MM.1S (cell line): Measurements from ENCODE around the gene FAM174C.

Source experiments
- DNase-seq: peaks from one replicate; pipeline ENCODE4 v3.0.0-alpha.2; 2015
- H2AFZ ChIP-seq: fragments of 300-600 bp; sonication (generic); 2 replicates; pipeline ENCODE4 v1.6.0; 2016; ENCODE audit warnings: antibody characterized with exemption, low read length
- H3F3A ChIP-seq: fragments of 300-600 bp; sonication (generic); 2 replicates; pipeline ENCODE4 v1.6.1; 2016; ENCODE audit warnings: mild to moderate bottlenecking, antibody characterized with exemption, low read length, moderate library complexity, mixed read lengths; ENCODE audit not compliant: insufficient read depth
- H3K27ac ChIP-seq: fragments of 300-600 bp; sonication (generic); 2 replicates; pipeline ENCODE4 v1.5.1; 2016; ENCODE audit warnings: mild to moderate bottlenecking, low read length
- H3K27me3 ChIP-seq: fragments of 300-600 bp; sonication (generic); replicated peaks from 2 replicates; pipeline ENCODE4 v1.6.0; 2016; ENCODE audit warnings: low read length; ENCODE audit not compliant: insufficient read depth
- H3K36me3 ChIP-seq: fragments of 300-600 bp; sonication (generic); replicated peaks from 2 replicates; pipeline ENCODE4 v1.6.1; 2016; ENCODE audit warnings: mild to moderate bottlenecking, low read length, mixed read lengths; ENCODE audit not compliant: insufficient read depth
- H3K4me1 ChIP-seq: fragments of 300-600 bp; sonication (generic); 2 replicates; pipeline ENCODE4 v1.6.1; 2016; ENCODE audit warnings: low read length, mixed read lengths
- H3K4me2 ChIP-seq: fragments of 300-600 bp; sonication (generic); 2 replicates; pipeline ENCODE4 v1.6.0; 2016; ENCODE audit warnings: low read depth, low read length
- H3K4me3 ChIP-seq: fragments of 300-600 bp; sonication (generic); 2 replicates; pipeline ENCODE4 v1.5.1; 2016; ENCODE audit warnings: low read length, mixed read lengths
- H3K79me2 ChIP-seq: fragments of 300-600 bp; sonication (generic); 2 replicates; pipeline ENCODE4 v1.6.1; 2016; ENCODE audit warnings: mixed run types, low read length, mixed read lengths
- H3K9ac ChIP-seq: fragments of 300-600 bp; sonication (generic); 2 replicates; pipeline ENCODE4 v1.6.1; 2016; ENCODE audit warnings: low read length, mixed read lengths
- H3K9me2 ChIP-seq: fragments of 300-600 bp; sonication (generic); replicated peaks from 2 replicates; pipeline ENCODE4 v1.6.1; 2016; ENCODE audit warnings: mild to moderate bottlenecking, low read length, mixed read lengths; ENCODE audit not compliant: insufficient read depth
- H3K9me3 ChIP-seq: fragments of 300-600 bp; sonication (generic); replicated peaks from 2 replicates; pipeline ENCODE4 v1.6.1; 2016; ENCODE audit warnings: mild to moderate bottlenecking, low read length, mixed read lengths; ENCODE audit not compliant: insufficient read depth
- H4K20me1 ChIP-seq: fragments of 300-600 bp; sonication (generic); 2 replicates; pipeline ENCODE4 v1.6.1; 2016; ENCODE audit warnings: mild to moderate bottlenecking, low read length, moderate library complexity, mixed read lengths; ENCODE audit not compliant: insufficient read depth
- CTCF ChIP-seq: fragments of 300-600 bp; sonication (generic); IDR thresholded peaks from 2 replicates; pipeline ENCODE4 v1.5.1; 2016; ENCODE audit warnings: antibody characterized with exemption, low read length, mixed read lengths
- EZH2 ChIP-seq: fragments of 300-600 bp; sonication (generic); optimal IDR thresholded peaks from 2 replicates; pipeline ENCODE3; 2017; ENCODE audit warnings: low read depth, mild to moderate bottlenecking, antibody characterized with exemption, low read length, mixed read lengths
- EZH2phosphoT487 ChIP-seq: fragments of 300-600 bp; sonication (generic); IDR thresholded peaks from 2 replicates; pipeline ENCODE4 v1.6.1; 2018; ENCODE audit warnings: antibody characterized with exemption, low read length

Gene FAM174C

GRCh38 chr19:1278713-1279660, 3.7 kb downstream of the FAM174C start:
- no peaks in the 10 kb centered on the region for H3K9me2 ChIP-seq
- H3F3A ChIP-seq: peaks cover 24% of the 10 kb centered on the region
- H3K27me3 ChIP-seq: peaks cover 14% of the 10 kb centered on the region
- peaks cover 13% of the 10 kb centered on the region for H3K4me1 ChIP-seq
- H3K9ac ChIP-seq: no peak overlapping the region
- TF ChIP-seq EZH2phosphoT487 (no peak), EZH2 (no peak), CTCF (no peak)
- peaks cover 36% of the 10 kb centered on the region for H3K79me2 ChIP-seq
- H4K20me1 ChIP-seq: no peaks in the 10 kb centered on the region
- H3K4me3 ChIP-seq: no peak overlapping the region
- no peak for DNase-seq
- peaks cover 9% of the 10 kb centered on the region for H3K36me3 ChIP-seq
- no peaks in the 10 kb centered on the region for H3K9me3 ChIP-seq
- H3K27ac ChIP-seq: no peak overlapping the region
- no peak overlapping the region for H2AFZ ChIP-seq
- no peak overlapping the region for H3K4me2 ChIP-seq

GRCh38 chr19:1279782-1280341, 4.5 kb downstream of the FAM174C start:
- Histone ChIP-seq H3K4me2 (no peak overlapping the region), H3F3A (peaks cover 17% of the 10 kb centered on the region), H2AFZ (no peak overlapping the region), H3K36me3 (peaks cover under 1% of the 10 kb centered on the region; the same call in 1 of the 2 replicates), H3K9me2 (no peaks in the 10 kb centered on the region), H3K9ac (no peak overlapping the region), H4K20me1 (no peaks in the 10 kb centered on the region), H3K9me3 (no peaks in the 10 kb centered on the region), H3K4me1 (peaks cover 8% of the 10 kb centered on the region), H3K27ac (no peak overlapping the region), H3K27me3 (peaks cover 22% of the 10 kb centered on the region), H3K79me2 (peaks cover 27% of the 10 kb centered on the region), H3K4me3 (no peak overlapping the region)
- TF ChIP-seq CTCF (peak; percentile 99), EZH2 (no peak), EZH2phosphoT487 (no peak)
- peak; percentile 84 for DNase-seq

- Histone ChIP-seq H3K36me3 (no peaks in the 10 kb centered on the region), H3K9me2 (no peaks in the 10 kb centered on the region), H3K27me3 (peaks cover 28% of the 10 kb centered on the region), H3K9ac (no peak overlapping the region), H3K4me1 (peaks cover 7% of the 10 kb centered on the region), H3K4me3 (no peak overlapping the region), H3K27ac (no peak overlapping the region), H4K20me1 (no peaks in the 10 kb centered on the region), H2AFZ (no peak overlapping the region), H3K4me2 (no peak overlapping the region), H3K79me2 (peaks cover 26% of the 10 kb centered on the region), H3F3A (peaks cover 10% of the 10 kb centered on the region), H3K9me3 (no peaks in the 10 kb centered on the region)
- DNase-seq: no peak
- TF ChIP-seq EZH2phosphoT487: no peak
- no peak for TF ChIP-seq EZH2
- no peak for TF ChIP-seq CTCF
Observed at GRCh38 chr19:1280636-1281568, 5.6 kb downstream of the FAM174C start.
